Keratinocyte (primary cell): ENCODE results near the gene ANKK1. TPM values are rescaled to one million over a fixed set of nuclear protein-coding genes. Genes with fewer than 3 reads are reported as not detected.

Experiments used
- DNase-seq: peaks from one replicate; pipeline ENCODE4 v3.0.0-alpha.2; 2011; ENCODE audit warnings: low read depth, missing footprints, low spot score
- FAIRE-seq: peaks from 2 replicates; lab custom pipeline; 2011; peaks lifted over from hg19 to GRCh38; lab: Jason Lieb, UNC
- H2AFZ ChIP-seq: 2 replicates; pipeline ENCODE4 v1.6.0; 2012; ENCODE audit warnings: low read length, control low read depth, inconsistent platforms; ENCODE audit not compliant: control insufficient read depth
- H3K27ac ChIP-seq: 2 replicates; pipeline ENCODE4 v1.5.1; 2011; ENCODE audit warnings: low read length; ENCODE audit not compliant: control insufficient read depth, insufficient read depth
- H3K27me3 ChIP-seq: 3 replicates; pipeline ENCODE4 v1.6.0; 2011; ENCODE audit warnings: low read length; ENCODE audit not compliant: control insufficient read depth, insufficient read depth; ENCODE audit errors: extremely low read depth
- H3K36me3 ChIP-seq, 2 experiments: 2 replicates in 1 of 2; 3 replicates in 1 of 2; pipeline ENCODE4 v1.5.1; 2011; ENCODE audit warnings: low read length in 2 of 2, mild to moderate bottlenecking in 1 of 2; ENCODE audit not compliant: control insufficient read depth in 2 of 2, insufficient read depth in 2 of 2; ENCODE audit errors: extremely low read depth in 1 of 2
- H3K4me1 ChIP-seq: 3 replicates; pipeline ENCODE4 v1.5.1; 2011; ENCODE audit warnings: low read length; ENCODE audit not compliant: control insufficient read depth, insufficient read depth; ENCODE audit errors: extremely low read depth
- H3K4me2 ChIP-seq: 3 replicates; pipeline ENCODE4 v1.6.0; 2011; ENCODE audit warnings: low read depth, low read length; ENCODE audit not compliant: control insufficient read depth, insufficient read depth; ENCODE audit errors: extremely low read depth
- H3K4me3 ChIP-seq, 3 experiments: fragments of 200-600 bp in 1 of 3; sonication (generic) in 1 of 3; 2 replicates in 2 of 3; 3 replicates in 1 of 3; pipeline ENCODE4 v1.5.1; 2011 to 2016; ENCODE audit warnings: low read length in 3 of 3, mild to moderate bottlenecking in 3 of 3, control low read depth in 2 of 3, inconsistent platforms in 1 of 3, low read depth in 1 of 3, mixed read lengths in 1 of 3, mixed run types in 1 of 3, moderate library complexity in 1 of 3; ENCODE audit not compliant: control insufficient read depth in 2 of 3, insufficient read depth in 2 of 3; ENCODE audit errors: extremely low read depth in 1 of 3
- H3K79me2 ChIP-seq: 2 replicates; pipeline ENCODE4 v1.6.0; 2012; ENCODE audit warnings: low read length; ENCODE audit not compliant: control insufficient read depth, insufficient read depth
- H3K9ac ChIP-seq: 3 replicates; pipeline ENCODE4 v1.6.0; 2011; ENCODE audit warnings: low read length; ENCODE audit not compliant: control insufficient read depth, insufficient read depth; ENCODE audit errors: extremely low read depth
- H3K9me1 ChIP-seq: 3 replicates; pipeline ENCODE4 v1.6.0; 2011; ENCODE audit warnings: low read length; ENCODE audit not compliant: control insufficient read depth, insufficient read depth; ENCODE audit errors: extremely low read depth
- H3K9me3 ChIP-seq: 2 replicates; pipeline ENCODE4 v1.5.1; 2012; ENCODE audit warnings: low read depth, low read length; ENCODE audit not compliant: control insufficient read depth
- H4K20me1 ChIP-seq: 3 replicates; pipeline ENCODE4 v1.6.0; 2011; ENCODE audit warnings: low read length; ENCODE audit not compliant: control insufficient read depth, insufficient read depth; ENCODE audit errors: extremely low read depth
- EZH2 ChIP-seq: IDR thresholded peaks from one replicate; pipeline ENCODE4 v1.6.1; 2012; ENCODE audit warnings: inconsistent platforms, mild to moderate bottlenecking, low read length, moderate library complexity
- dilution Hi-C: fragments of 300-500 bp; cut with MboI; formaldehyde crosslinking; loops from one replicate; pipeline ENCODE4 v1.7.0; 2020; ENCODE audit warnings: low sequenced_read_pairs; ENCODE audit not compliant: extremely low pct_ligation_motif_present
- polyA plus RNA-seq, 5 experiments: library from polyadenylated mRNA; depleted of rRNA in 3 of 5; stranded (reverse) in 3 of 5; stranded (forward) in 1 of 5; unstranded in 1 of 5; fragments of >200 nt; gene quantifications; 1 replicate in 1 of 5; 2 replicates in 3 of 5; 3 replicates in 1 of 5; pipeline versions ENCODE4 v1.2.1 to v1.2.3, GENCODE V29; 2011 to 2012; ENCODE audit warnings: missing spikeins in 2 of 5, low read depth in 1 of 5, low replicate concordance in 1 of 5
- TF ChIP-seq, protein P1 (sequence below), 3 experiments: IDR thresholded peaks in 1 of 3; conservative IDR thresholded peaks in 1 of 3; optimal IDR thresholded peaks in 1 of 3; 2 replicates in 2 of 3; 3 replicates in 1 of 3; pipeline versions ENCODE3 to v1.5.1; 2011; ENCODE audit warnings: low read length in 3 of 3, mild to moderate bottlenecking in 3 of 3, moderate library complexity in 2 of 3, control low read depth in 1 of 3, inconsistent platforms in 1 of 3; ENCODE audit not compliant: insufficient read depth in 2 of 3; ENCODE audit errors: extremely low read depth in 1 of 3

ANKK1 gene
- polyA plus RNA-seq, 1 donor (not counting 4 experiments of a cell fraction or from before 2014, with no cell fraction given), result 0.92 TPM

DNA sequence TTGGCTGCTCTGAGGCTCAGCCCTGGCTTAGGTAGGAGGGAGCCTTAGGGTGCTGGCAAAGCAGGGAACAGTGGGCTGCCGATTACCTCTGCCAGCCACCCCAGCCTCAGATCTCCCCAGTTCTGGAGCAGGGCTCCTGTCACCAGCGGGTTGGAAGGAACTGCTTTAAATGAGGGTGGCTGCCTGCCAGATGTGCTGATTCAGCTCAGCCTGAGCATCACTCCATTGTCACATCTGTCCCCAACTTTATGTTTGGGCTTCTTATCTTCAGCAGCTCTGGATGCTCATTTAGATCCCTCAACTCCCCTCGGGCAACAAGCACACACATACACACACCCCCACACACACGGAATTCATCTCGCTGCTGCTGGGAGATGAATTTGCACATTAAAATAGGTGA is 16.9 kb upstream of the ANKK1 start:
- FAIRE-seq (no peak), DNase-seq (no peak)
- Histone ChIP-seq H3K9ac (no peak overlapping the region), H4K20me1 (no peaks in the 10 kb centered on the region), H3K27ac (no peak overlapping the region), H2AFZ (no peak overlapping the region), H3K4me2 (no peak overlapping the region), H3K27me3 (no peaks in the 10 kb centered on the region), H3K36me3 (peaks cover 3 to 12% of the 10 kb centered on the region in 2 experiments), H3K4me3 (no peak overlapping the region), H3K9me3 (no peaks in the 10 kb centered on the region), H3K9me1 (no peaks in the 10 kb centered on the region), H3K4me1 (peaks cover 22% of the 10 kb centered on the region), H3K79me2 (no peaks in the 10 kb centered on the region)
- TF ChIP-seq EZH2, result no peak
- TF ChIP-seq, protein P1, sequence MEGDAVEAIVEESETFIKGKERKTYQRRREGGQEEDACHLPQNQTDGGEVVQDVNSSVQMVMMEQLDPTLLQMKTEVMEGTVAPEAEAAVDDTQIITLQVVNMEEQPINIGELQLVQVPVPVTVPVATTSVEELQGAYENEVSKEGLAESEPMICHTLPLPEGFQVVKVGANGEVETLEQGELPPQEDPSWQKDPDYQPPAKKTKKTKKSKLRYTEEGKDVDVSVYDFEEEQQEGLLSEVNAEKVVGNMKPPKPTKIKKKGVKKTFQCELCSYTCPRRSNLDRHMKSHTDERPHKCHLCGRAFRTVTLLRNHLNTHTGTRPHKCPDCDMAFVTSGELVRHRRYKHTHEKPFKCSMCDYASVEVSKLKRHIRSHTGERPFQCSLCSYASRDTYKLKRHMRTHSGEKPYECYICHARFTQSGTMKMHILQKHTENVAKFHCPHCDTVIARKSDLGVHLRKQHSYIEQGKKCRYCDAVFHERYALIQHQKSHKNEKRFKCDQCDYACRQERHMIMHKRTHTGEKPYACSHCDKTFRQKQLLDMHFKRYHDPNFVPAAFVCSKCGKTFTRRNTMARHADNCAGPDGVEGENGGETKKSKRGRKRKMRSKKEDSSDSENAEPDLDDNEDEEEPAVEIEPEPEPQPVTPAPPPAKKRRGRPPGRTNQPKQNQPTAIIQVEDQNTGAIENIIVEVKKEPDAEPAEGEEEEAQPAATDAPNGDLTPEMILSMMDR (optimal IDR thresholded peaks at IDR 0.05 in 1 of 3, IDR thresholded peaks at IDR 0.05 in 1 of 3, conservative IDR thresholded peaks at IDR 0.05 in 1 of 3; ENCODE audit: extremely low read depth in 1 of 3, insufficient read depth in 2 of 3, low read length in 3 of 3), result no peak
- dilution Hi-C loops, result no loop called here

GRCh38 chr11:113372309-113372708 is 15.3 kb upstream of the ANKK1 start:
- DNase-seq (no peak), FAIRE-seq (peak; percentile 61)
- TF ChIP-seq, protein P1 (optimal IDR thresholded peaks at IDR 0.05 in 1 of 3, IDR thresholded peaks at IDR 0.05 in 1 of 3, conservative IDR thresholded peaks at IDR 0.05 in 1 of 3; ENCODE audit: extremely low read depth in 1 of 3, insufficient read depth in 2 of 3, low read length in 3 of 3), result peak in 2 of 3 experiments; percentile 13 to 32
- no peak for TF ChIP-seq EZH2
- Histone ChIP-seq H2AFZ (no peak overlapping the region), H3K9me3 (no peaks in the 10 kb centered on the region), H3K79me2 (no peaks in the 10 kb centered on the region), H4K20me1 (no peaks in the 10 kb centered on the region), H3K4me1 (peaks cover 27% of the 10 kb centered on the region), H3K9ac (no peak overlapping the region), H3K4me2 (no peak overlapping the region), H3K27ac (no peak overlapping the region), H3K36me3 (peaks cover 0 to 7% of the 10 kb centered on the region in 2 experiments), H3K4me3 (no peak overlapping the region), H3K9me1 (no peaks in the 10 kb centered on the region), H3K27me3 (no peaks in the 10 kb centered on the region)
- dilution Hi-C loops, result no loop called here
